Heart left ventricle (tissue), 16 donors: ENCODE results near the gene MAPK14. TPM values are rescaled to one million over a fixed set of nuclear protein-coding genes. Genes with fewer than 3 reads are reported as not detected.
A peak's percentile ranks its signal among the peaks of the same experiment; 100 is the strongest.

Experiments used
- ATAC-seq, 4 donors: fragments of 200-7000 bp; cut with Tn5 transposase; one replicate each; pipeline ENCODE4 v1.9.1; 2020 to 2022; ENCODE audit warnings: moderate library complexity in 4 of 4, mild to moderate bottlenecking in 3 of 4, moderate number of reproducible peaks in 1 of 4
- DNase-seq, 5 donors: peaks; one replicate each; pipeline ENCODE4 v3.0.0-alpha.2; 2020
- H3K27ac ChIP-seq, 12 donors: fragments of 200-600 bp; sonication (generic) in 4 of 12; one replicate each; pipeline versions ENCODE4 v1.5.0 to v1.8.0; 2016 to 2022; ENCODE audit warnings: mild to moderate bottlenecking in 2 of 12
- H3K27me3 ChIP-seq, 9 donors: fragments of 200-600 bp; sonication (generic) in 2 of 9; one replicate each; pipeline versions ENCODE4 v1.5.1 to v1.8.0; 2016 to 2022; ENCODE audit warnings: mild to moderate bottlenecking in 3 of 9
- H3K36me3 ChIP-seq, 9 donors: fragments of 200-600 bp; sonication (generic) in 2 of 9; one replicate each; pipeline versions ENCODE4 v1.5.0 to v1.8.0; 2018 to 2022; ENCODE audit warnings: mild to moderate bottlenecking in 2 of 9
- H3K4me1 ChIP-seq, 12 donors: fragments of 200-600 bp; sonication (generic) in 4 of 12; one replicate each; pipeline versions ENCODE4 v1.5.0 to v1.8.0; 2016 to 2022; ENCODE audit warnings: mild to moderate bottlenecking in 3 of 12
- H3K4me3 ChIP-seq, 12 donors: fragments of 200-600 bp; sonication (generic) in 4 of 12; one replicate each; pipeline versions ENCODE4 v1.5.0 to v1.8.0; 2017 to 2022; ENCODE audit warnings: mild to moderate bottlenecking in 9 of 12, moderate library complexity in 4 of 12
- H3K9me3 ChIP-seq, 12 donors: fragments of 200-600 bp; sonication (generic) in 4 of 12; one replicate each; pipeline versions ENCODE4 v1.5.0 to v1.8.0; 2016 to 2022; ENCODE audit warnings: mild to moderate bottlenecking in 1 of 12
- POLR2A ChIP-seq, 2 donors: fragments of 450-650 bp; IDR thresholded peaks; one replicate each; pipeline ENCODE4 v1.6.1; 2017; ENCODE audit warnings: antibody characterized with exemption in 2 of 2, mild to moderate bottlenecking in 2 of 2, moderate library complexity in 2 of 2
- WGBS, 4 donors: extraction: QIAGEN DNeasy Blood & Tissue Kit in 2 of 4; methylation state at CpG; one replicate each; pipeline versions ENCODE4 v1.1.5 to v1.1.7; 2013 to 2018; 5-methylcytosine and 5-hydroxymethylcytosine counted together
- intact Hi-C, 10 donors: fragments of 100-400 bp; cut with DNase I; formaldehyde crosslinking; loops; one replicate each; pipeline versions ENCODE4 v1.11.1 to v1.14.2; 2022
- polyA plus RNA-seq, 2 donors: library from polyadenylated mRNA; stranded (reverse); fragments of 200-250 nt; gene quantifications; one replicate each; pipeline ENCODE4 v1.2.3, GENCODE V29; 2013
- total RNA-seq, 9 donors: library from RNA; depleted of rRNA in 2 of 9; stranded (reverse); fragments of >200 nt in 2 of 9; fragmentation: NEBNext Ultra II Directional in 3 of 9; extraction: Animal tissue kit (Norgen Biotek cat#: 25700) in 3 of 9; gene quantifications; one replicate each; pipeline versions ENCODE4 v1.1.0 to v1.2.4, GENCODE V29; 2016 to 2023
- TF ChIP-seq, protein P1 (sequence below), 12 donors: fragments of 200-600 bp; sonication (generic) in 4 of 12; IDR thresholded peaks; one replicate each; pipeline versions ENCODE4 v1.5.0 to v1.8.0; 2018 to 2022; ENCODE audit warnings: antibody characterized with exemption in 12 of 12, mild to moderate bottlenecking in 5 of 12
- donor health status: ischemic (EF 13 %, LVEDD 7.1; RV severe dilation, severe dysfunction).
- donor health status: healthy with polysubstance abuse.
- donor health status: DM: no; HTN: yes; CAD: no.
- donor health status: DM: no; HTN: no; CAD: no.
- donor health status: ischemic (EF 25% LVEDD 6.9; RV normal size, moderate dysfunction).
- donor health status: ischemic (EF 25% LVEDD 5.7; RV mildly dilated, moderate dysfunction).
- donor health status: healthy.
- donor health status: DM: yes; HTN: yes; CAD: no.
- donor health status: ischemic (EF 35%, LVEDD 5.7; RV mildly dilated, moderate dysfunction).
- donor health status: nonischemic (EF 11% LVEDD 7.7; RV severe dilation, severe dysfunction).
- donor health status: DM: yes; HTN: yes; CAD: no.
- donor health status: PGD.
- donor health status: ischemic (EF 29% LVEDD 5.4; RV normal size, mild dysfunction).
- donor health status: nonischemic (EF 23%, LVEDD 6.1; RV moderate dilation, normal function).

The MAPK14 gene
- total and polyA plus RNA-seq, 11 donors = 7.0 to 46.5 (median 32.3) TPM

DNA sequence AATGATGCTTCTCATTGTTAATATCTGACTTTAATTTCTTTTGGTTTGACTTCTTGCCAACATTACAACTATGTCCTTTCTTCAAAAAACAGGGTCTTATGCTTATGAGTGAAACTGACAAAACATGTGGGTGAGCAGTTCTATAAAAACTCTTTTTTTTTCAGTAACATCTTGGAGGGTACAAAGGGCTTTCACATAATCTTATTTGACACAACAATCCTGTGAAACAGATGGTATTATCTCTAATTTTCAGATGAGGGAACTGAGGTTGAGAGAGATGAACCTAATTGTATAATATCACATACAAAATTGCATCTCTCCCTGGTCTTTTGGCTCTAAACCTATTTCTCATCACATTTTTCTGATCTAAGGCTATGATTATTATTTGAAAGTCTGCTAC is 38.3 kb downstream of the MAPK14 start:
- intact Hi-C loops = no loop called here
- ATAC-seq (no peak), DNase-seq (no peak)
- TF ChIP-seq, protein P1, sequence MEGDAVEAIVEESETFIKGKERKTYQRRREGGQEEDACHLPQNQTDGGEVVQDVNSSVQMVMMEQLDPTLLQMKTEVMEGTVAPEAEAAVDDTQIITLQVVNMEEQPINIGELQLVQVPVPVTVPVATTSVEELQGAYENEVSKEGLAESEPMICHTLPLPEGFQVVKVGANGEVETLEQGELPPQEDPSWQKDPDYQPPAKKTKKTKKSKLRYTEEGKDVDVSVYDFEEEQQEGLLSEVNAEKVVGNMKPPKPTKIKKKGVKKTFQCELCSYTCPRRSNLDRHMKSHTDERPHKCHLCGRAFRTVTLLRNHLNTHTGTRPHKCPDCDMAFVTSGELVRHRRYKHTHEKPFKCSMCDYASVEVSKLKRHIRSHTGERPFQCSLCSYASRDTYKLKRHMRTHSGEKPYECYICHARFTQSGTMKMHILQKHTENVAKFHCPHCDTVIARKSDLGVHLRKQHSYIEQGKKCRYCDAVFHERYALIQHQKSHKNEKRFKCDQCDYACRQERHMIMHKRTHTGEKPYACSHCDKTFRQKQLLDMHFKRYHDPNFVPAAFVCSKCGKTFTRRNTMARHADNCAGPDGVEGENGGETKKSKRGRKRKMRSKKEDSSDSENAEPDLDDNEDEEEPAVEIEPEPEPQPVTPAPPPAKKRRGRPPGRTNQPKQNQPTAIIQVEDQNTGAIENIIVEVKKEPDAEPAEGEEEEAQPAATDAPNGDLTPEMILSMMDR (IDR thresholded peaks at IDR 0.05) = no peak
- TF ChIP-seq POLR2A (IDR thresholded peaks at IDR 0.05) = no peak
- H3K27me3 ChIP-seq = no peaks in the 10 kb centered on the region
- H3K4me3 ChIP-seq = no peak overlapping the region
- H3K4me1 ChIP-seq = peaks cover 3 to 64% (median 29%) of the 10 kb centered on the region in 12 donors
- H3K27ac ChIP-seq = no peak overlapping the region
- peaks cover 0 to 16% (median under 1%) of the 10 kb centered on the region in 9 donors for H3K36me3 ChIP-seq
- H3K9me3 ChIP-seq = no peaks in the 10 kb centered on the region

DNA sequence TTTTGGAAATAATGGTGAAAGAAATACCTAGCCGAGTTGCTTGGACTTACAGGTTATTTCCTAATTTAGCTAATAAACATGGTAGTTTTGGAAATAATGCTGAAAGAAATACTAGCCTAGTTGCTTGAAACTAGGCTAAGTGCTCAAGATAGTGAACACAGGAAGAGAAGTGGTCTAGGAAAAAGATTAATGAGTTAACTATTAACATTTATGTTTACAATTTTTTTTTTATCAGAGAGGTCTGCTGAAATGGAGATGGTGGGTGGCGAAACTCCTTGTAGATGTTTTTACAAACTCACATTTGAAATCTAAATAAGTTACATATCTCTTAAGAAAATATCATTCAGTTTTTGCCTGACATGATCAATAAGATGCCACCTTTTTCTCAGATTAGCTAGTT is 39.2 kb downstream of the MAPK14 start:
- DNase-seq (no peak), ATAC-seq (no peak)
- H3K4me1 ChIP-seq = peaks cover 3 to 64% (median 29%) of the 10 kb centered on the region in 12 donors
- 89 to 97% (median 96%) methylated on average over 2 of the region's 2 CpGs for WGBS, 4 donors
- no peaks in the 10 kb centered on the region for H3K9me3 ChIP-seq
- TF ChIP-seq POLR2A (IDR thresholded peaks at IDR 0.05) = no peak
- TF ChIP-seq, protein P1 (IDR thresholded peaks at IDR 0.05) = no peak
- no peaks in the 10 kb centered on the region for H3K27me3 ChIP-seq
- no peak overlapping the region for H3K27ac ChIP-seq
- intact Hi-C loops = no loop called here
- H3K4me3 ChIP-seq = no peak overlapping the region
- H3K36me3 ChIP-seq = peaks cover 0 to 8% (median 0%) of the 10 kb centered on the region in 9 donors

DNA sequence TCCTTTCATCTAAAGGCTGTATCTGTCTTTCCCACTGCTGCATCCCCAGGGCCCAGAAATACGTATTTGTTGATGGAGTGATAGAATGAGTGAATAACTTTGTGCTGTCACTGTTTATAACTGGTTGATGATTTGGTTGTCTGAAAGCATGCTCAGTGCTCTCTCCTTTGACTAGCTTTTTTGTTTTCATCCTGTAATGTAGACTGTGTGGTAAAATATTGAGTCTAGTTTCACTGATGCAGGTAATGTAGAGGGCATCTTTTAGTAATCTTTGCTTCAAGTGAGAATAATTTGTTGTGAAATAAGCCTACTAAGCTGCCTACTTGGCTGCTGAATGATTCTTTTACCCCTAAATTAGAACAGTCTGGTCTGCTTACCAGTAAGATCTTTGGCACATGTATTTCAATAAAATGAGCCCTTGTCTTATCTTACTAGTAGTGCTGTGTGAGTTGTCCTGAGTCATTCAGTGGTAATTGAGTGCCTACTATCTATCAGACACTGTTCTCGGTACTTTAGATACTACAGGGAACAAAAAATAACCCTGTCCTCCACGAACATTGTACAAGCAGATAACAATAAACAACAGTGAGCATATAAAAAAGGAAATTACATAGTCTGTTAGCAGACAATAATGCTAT is 39.9 kb downstream of the MAPK14 start:
- H3K4me3 ChIP-seq = no peak overlapping the region
- TF ChIP-seq, protein P1 (IDR thresholded peaks at IDR 0.05) = no peak
- peaks cover 3 to 64% (median 29%) of the 10 kb centered on the region in 12 donors for H3K4me1 ChIP-seq
- no peaks in the 10 kb centered on the region for H3K27me3 ChIP-seq
- no peaks in the 10 kb centered on the region for H3K9me3 ChIP-seq
- WGBS, 4 donors = 35 to 51% (median 40%) methylated on average over 3 of the region's 3 CpGs
- DNase-seq = no peak
- peak; percentile 78 to 95 (median 86) for ATAC-seq
- intact Hi-C loops = no loop called here
- peak overlapping the region in 1 of 12 donors; percentile 14 for H3K27ac ChIP-seq
- peaks cover 0 to 2% (median 0%) of the 10 kb centered on the region in 9 donors for H3K36me3 ChIP-seq

DNA sequence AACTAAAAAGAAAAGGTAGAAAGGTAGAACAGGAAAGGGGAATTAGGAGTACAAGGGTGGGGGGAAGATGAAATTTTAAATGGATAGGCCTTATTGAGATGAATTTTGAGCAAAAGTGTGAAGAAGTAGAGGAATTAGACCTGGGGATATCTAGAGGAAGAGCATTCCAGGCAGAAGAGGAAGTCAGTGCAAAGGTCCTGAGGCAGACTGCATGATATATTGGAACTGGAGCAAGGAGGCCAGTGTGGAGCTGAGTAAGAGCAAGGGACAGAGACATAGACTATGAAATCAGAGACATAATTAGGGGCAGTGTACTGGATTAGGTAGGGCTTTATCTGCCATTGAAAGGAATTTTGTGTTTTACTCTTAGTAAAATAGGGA is 40.4 kb downstream of the MAPK14 start:
- H3K27me3 ChIP-seq = no peaks in the 10 kb centered on the region
- no peak for TF ChIP-seq POLR2A (IDR thresholded peaks at IDR 0.05)
- TF ChIP-seq, protein P1 (IDR thresholded peaks at IDR 0.05) = no peak
- no peaks in the 10 kb centered on the region for H3K9me3 ChIP-seq
- no peak overlapping the region for H3K4me3 ChIP-seq
- peak overlapping the region in 1 of 12 donors; percentile 14 for H3K27ac ChIP-seq
- ATAC-seq = peak in 2 of 4 donors; percentile 42 to 55
- no peak for DNase-seq
- peaks cover 0 to 4% (median 0%) of the 10 kb centered on the region in 9 donors for H3K36me3 ChIP-seq
- intact Hi-C loops = no loop called here
- peaks cover 3 to 64% (median 29%) of the 10 kb centered on the region in 12 donors for H3K4me1 ChIP-seq
